GM13976 (cell line): Measurements from ENCODE around the gene CRYGA.
"Not testable (repeated sequence)": the region's sequence is repeated elsewhere in the genome, so short reads cannot be mapped to it uniquely, and the experiment has no call there.

Experiments used
- DNase-seq: peaks from one replicate; pipeline ENCODE4 v3.0.0; 2012; ENCODE audit warnings: low spot score
- CTCF ChIP-seq: IDR thresholded peaks from 2 replicates; pipeline ENCODE4 v1.5.1; 2012; ENCODE audit warnings: borderline replicate concordance, mild to moderate bottlenecking; ENCODE audit not compliant: insufficient read depth; ENCODE audit errors: extremely low read depth, missing control alignments, control extremely low read depth
- in situ Hi-C: fragments of 300-500 bp; cut with MboI; formaldehyde crosslinking; loops from one replicate; pipeline ENCODE4 v1.12.0; 2022; ENCODE audit warnings: low sequenced_read_pairs, mixed read lengths, inconsistent platforms; ENCODE audit not compliant: unreplicated experiment

CRYGA gene

DNA sequence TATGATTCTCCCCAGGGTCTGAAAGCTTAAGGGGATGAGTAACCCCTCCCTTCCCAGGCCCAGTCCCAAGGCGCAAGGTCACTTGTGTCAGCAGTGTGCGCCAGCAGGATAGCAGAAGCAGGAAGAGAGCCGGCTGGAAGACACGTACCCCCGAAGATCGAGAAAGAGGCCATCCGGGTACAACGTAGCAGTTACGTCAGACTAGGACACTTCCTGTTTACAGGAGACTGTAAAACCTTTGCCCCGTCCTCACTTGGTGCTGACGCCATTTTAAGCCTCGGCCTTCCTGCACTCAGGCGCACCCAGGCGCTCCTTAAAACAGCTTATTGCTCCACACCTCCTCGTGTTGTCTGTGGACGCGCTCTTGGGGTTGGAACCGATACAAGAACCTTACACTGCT lies 23.9 kb downstream of the CRYGA start:
- in situ Hi-C loops, result no loop called here
- DNase-seq, result no peak
- TF ChIP-seq CTCF, result no peak

DNA sequence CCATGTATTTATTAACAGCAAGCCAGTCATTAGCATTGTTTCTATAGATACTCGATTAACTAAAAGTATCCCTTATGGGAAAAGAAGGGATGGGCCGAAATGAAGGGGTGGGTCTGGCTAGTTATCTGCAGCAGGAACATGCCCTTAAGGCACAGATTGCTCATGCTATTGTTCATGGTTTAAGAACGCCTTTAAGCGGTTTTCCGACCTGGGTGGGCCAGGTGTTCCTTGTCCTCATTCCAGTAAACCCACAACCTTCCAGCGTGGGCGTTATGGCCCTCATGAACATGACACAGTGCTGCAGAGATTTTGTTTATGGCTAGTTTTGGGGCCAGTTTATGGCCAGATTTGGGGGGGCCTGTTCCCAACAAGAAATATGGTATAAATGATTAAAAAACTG lies 25.1 kb downstream of the CRYGA start:
- DNase-seq, in situ Hi-C loops: not testable (repeated sequence)

DNA sequence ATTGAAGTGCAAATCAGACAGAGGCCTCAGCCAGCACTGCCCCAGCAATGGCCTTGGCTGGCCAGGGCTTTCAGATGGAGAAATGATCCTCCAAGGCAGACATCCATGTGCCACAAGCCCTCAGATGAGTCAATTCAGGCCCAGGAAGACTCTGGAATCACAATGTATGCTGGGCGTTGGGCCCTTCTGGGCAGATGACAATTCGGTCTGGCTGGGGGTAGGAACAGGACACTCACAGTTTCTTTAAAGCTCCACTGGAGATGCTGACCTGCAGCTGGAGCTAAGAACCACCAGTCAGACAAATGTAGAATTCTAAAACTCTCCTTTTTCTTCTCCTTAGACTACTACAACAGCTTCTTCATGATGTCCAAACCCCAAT lies 26.7 kb downstream of the CRYGA start:
- no peak for TF ChIP-seq CTCF
- in situ Hi-C loops, result no loop called here
- no peak for DNase-seq

DNA sequence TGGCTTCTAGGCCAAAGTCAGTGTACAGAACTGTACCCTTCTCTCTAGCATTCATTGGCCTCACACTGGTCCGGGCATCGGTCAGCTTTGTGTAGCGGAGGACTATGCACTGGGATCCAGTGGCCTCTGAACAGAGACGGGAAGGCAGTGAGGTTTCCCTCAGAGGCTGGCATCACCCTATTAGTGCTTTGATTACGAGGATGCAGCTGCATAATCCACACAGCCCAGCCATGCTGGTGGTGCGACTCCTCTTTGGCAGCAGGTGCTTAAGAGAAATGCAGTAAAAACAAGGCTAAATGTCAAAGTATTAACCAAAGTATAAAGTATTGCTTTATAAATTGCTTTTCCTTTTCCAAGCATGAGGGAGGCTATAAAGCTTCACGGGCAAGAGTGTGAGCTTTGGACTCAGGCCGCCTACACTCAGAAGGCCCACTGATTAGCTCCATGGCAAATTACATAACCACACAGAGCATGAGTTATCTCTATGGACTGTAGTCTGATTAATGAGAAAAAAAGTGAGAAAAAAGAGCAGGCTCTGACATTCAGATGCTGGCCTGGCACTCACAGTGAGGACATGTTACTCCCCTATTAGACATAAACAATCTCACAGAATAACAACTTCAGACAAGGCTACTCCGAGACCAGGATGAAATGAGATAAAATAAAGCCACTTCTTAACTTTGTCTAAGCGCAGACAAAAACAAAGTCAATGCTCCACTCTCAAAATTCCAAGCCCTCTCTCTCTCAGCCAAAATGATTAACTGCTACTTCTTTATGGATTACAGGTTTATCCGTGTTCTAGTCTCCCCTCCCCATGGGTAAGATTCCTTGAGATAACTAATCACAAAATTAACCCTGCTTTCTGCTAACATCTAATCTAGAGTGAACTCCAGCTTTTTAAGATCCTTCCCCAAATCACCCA lies 27.3 kb downstream of the CRYGA start:
- in situ Hi-C loops, result no loop called here

DNA sequence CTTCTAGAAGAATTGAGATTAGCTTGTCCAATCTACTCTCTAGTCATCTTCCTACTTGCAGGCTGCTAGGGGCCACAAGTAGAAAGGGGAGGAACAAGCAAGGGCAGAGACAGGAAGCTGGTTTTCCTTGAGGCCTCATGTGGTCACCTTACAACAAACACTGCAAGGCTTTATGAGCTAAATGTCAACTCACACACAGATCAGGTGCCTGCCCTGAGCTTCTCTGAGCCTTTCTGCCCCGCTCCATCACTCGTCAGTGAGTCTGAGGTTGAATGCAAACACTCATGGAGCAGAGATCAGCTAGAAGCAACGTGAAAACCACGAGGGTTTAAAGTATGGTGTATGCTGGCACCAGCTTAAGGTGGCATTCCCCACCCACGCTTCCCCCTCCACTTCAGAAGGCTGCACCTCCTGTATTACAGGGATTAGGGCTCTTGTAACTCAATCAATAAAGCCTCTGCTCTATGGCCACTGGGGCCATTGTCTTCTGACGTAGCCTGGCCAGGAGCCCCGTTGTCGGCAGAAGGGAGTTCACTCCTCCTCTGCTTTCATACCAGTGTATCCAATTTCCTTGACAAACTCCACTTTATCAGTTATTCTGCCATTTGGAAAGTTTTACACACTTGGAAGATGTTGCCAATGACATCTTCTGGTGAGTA lies 28.3 kb downstream of the CRYGA start:
- TF ChIP-seq CTCF, result no peak
- no peak for DNase-seq
- in situ Hi-C loops, result no loop called here

More for the DNA sequence above, 27.3 kb downstream of the CRYGA start:
- no peak for DNase-seq
- no peak for TF ChIP-seq CTCF

GRCh38 chr2:208130712-208131110 lies 32.7 kb downstream of the CRYGA start:
- in situ Hi-C loops, result no loop called here
- no peak for TF ChIP-seq CTCF
- no peak for DNase-seq
